Gastroesophageal sphincter (tissue), 3 donors: ENCODE measurements around the gene CARD14.

Experiments
- EP300 ChIP-seq: sonication (generic); formaldehyde crosslinking; IDR thresholded peaks from one replicate; pipeline ENCODE4 v1.6.1; 2017; ENCODE audit warnings: antibody characterized with exemption, mild to moderate bottlenecking
- POLR2A ChIP-seq, 2 donors: fragments of 450-650 bp; IDR thresholded peaks; one replicate each; pipeline ENCODE4 v1.6.1; 2017; ENCODE audit warnings: antibody characterized with exemption in 2 of 2, mild to moderate bottlenecking in 2 of 2, moderate library complexity in 1 of 2
- POLR2AphosphoS5 ChIP-seq: sonication (generic); formaldehyde crosslinking; IDR thresholded peaks from one replicate; pipeline ENCODE4 v1.6.1; 2017; ENCODE audit warnings: antibody characterized with exemption
- TF ChIP-seq, protein P1 (sequence below), 4 experiments: fragments of 200-600 bp in 2 of 4; fragments of 450-650 bp in 2 of 4; sonication (generic) in 1 of 4; IDR thresholded peaks; one replicate each; pipeline ENCODE4 v1.5.1; 2017 to 2019; ENCODE audit warnings: antibody characterized with exemption in 4 of 4, mild to moderate bottlenecking in 2 of 4, moderate library complexity in 2 of 4

DNA sequence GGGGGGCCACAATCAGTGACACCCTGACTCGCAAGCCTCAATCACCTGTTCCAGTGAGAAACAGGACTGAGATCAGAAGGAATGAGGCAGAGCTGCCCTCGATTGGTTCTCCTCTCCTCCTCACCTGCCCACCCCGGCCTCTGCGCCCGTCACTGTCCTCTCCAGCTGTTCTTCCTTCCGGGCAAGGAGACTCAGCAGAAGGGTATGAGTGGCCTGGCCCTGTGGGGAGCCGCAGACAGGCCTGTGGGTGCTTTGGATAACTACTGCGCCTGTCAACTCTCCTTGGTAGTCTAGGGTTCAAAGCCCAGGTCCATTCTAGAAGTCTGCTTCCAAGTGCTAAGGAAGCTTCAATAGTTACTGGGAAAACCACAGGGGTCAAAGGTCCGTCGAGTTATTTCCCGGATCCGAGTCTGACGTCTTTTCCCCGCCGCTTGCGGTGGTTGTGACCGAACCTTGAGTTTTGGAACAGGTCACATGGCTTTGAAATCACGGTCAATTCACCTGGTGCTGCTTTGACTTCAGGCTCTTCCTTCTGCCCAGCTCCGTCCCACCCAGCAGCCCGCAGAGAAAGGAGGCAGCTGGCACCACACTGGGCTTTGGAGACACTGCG, 8.3 kb downstream of the CARD14 start:
- TF ChIP-seq, protein P1, sequence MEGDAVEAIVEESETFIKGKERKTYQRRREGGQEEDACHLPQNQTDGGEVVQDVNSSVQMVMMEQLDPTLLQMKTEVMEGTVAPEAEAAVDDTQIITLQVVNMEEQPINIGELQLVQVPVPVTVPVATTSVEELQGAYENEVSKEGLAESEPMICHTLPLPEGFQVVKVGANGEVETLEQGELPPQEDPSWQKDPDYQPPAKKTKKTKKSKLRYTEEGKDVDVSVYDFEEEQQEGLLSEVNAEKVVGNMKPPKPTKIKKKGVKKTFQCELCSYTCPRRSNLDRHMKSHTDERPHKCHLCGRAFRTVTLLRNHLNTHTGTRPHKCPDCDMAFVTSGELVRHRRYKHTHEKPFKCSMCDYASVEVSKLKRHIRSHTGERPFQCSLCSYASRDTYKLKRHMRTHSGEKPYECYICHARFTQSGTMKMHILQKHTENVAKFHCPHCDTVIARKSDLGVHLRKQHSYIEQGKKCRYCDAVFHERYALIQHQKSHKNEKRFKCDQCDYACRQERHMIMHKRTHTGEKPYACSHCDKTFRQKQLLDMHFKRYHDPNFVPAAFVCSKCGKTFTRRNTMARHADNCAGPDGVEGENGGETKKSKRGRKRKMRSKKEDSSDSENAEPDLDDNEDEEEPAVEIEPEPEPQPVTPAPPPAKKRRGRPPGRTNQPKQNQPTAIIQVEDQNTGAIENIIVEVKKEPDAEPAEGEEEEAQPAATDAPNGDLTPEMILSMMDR (IDR thresholded peaks at IDR 0.05), result no peak
- TF ChIP-seq POLR2AphosphoS5, result no peak
- TF ChIP-seq POLR2A (IDR thresholded peaks at IDR 0.05), result no peak
- TF ChIP-seq EP300, result no peak
